Stimulated activated CD4-positive, alpha-beta T cell treated with anti-CD3 and anti-CD28 coated beads, TNF-alpha, amount 100 ng/mL, for 24 hours (primary cell): Measurements from ENCODE around the gene CD300E.
"Not testable (repeated sequence)": the region's sequence is repeated elsewhere in the genome, so short reads cannot be mapped to it uniquely, and the experiment has no call there.

Experiments used
- DNase-seq, 3 experiments: peaks; one replicate each; pipeline ENCODE4 v3.0.0-alpha.2; 2020; ENCODE audit warnings: low read depth in 3 of 3

The CD300E gene

DNA sequence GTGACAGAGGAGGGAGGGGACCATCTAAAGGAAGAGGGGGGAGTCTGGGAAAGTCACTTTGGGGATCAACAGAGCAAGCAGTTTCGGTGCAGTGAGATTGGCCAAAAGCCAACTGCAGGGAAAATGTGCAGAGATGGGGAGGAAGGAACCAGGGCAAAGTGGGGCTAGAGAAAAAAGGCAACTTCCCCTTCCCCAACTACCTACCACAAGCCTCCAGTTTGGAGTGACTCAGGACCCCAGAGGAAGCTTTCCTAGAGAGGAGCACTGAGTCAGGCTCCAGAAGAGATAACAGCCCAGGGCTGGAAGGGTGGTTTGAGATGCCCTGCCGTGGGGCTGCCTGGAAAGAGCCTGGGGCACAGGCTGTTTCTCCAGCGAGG, 24.5 kb downstream of the CD300E start:
- no peak for DNase-seq

DNA sequence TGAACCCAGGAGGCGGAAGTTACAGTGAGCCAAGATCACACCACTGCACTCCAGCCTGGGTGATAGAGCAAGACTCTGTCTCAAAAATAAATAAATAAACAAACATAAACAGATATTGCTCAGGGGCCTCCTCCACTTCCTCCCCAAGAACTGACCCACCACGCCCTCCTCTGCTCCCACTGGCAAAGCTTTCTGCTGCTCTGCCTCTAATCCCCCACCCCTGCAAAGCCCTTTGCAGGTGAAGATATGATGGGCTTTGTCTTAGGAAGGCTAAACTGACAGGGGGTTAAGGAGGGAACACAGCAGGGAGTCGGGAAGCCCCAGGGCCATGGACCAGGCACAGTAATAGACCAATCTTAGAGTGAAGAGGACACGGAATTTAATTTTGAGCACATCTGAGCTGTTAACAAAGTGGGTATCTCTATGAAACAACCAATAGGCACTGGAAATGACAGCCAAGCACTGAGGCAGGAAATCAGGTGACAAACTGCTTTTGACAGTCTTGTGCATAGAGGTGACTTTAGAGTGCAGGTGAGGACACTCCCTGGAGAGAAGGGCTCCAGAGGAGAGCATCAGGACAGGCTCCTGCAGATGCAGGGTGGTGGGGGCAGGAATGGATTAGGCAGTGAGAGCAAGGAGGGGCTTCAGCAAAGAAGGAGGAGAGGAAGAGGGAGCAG, 25.1 kb downstream of the CD300E start:
- DNase-seq: no peak

DNA sequence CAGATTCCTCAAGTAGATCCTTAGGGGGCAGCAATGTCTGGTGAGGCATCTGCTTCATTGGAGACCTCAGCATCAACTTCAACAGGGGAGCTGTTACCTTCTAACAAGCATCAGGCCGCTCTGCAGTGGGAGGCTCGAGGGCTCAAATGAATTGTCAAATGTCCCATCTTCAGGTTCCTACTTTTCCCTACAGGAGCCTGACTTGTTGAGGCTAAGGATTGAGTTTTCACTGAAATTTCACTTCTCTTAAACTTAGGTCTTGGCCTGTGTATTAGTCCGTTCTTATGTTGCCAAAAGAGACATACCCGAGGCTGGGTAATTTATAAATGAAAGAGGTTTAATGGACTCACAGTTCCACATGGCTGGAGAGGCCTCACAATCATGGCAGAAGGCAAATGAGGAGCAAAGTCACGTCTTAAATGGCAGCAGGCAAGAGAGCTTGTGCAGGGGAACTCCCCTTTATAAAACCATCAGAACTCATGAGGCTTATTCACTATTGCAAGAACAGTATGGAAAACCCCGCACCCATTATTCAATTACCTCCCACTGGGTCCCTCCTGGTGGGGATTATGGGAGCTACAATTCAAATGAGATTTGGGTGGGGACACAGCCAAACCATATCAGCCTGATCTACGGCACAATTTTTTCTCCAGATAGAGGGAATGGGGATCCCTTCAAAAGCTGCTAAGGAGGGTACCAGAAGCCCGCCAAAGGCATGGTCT, 26.3 kb downstream of the CD300E start:
- DNase-seq: no peak

DNA sequence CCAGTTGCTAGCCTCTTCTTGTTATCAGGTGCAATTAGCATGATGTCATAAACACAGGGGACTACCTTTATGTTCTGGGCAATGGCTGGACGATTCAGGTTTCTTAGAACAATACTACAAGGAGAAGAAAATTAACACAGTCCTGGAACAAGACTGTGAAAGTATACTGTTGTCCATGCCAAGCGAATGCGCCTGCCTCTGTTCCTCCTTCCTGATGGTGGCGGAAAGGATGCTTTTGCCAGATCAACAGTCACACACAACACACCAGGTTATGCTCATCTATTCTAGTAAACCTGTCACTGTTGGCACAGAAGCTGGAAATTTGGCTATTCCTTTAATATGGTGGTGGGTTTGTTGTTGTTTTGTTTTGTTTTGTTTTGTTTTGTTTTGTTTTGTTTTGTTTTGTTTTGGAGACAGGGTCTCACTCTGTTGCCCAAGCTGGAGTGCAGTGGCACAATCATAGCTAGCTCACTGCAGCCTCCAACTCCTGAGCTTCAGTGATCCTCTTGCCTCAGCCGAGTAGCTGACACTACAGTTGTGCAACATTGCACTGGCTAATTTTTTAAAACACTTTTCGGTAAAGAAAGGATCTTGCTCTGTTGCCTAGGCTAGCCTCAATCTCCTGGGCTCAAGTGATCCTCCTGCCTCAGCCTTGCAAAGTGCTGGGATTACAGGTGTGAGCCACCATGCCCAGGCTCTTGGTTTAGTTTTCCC, 28.3 kb downstream of the CD300E start:
- DNase-seq: no peak

GRCh38 chr17:74592087-74592990, 31.2 kb downstream of the CD300E start, which contains the start of gene CD300LD:
TSS of gene CD300LD (minus strand) at chr17:74592283. CDS start at chr17:74592202, 81 bp downstream.
- no peak for DNase-seq

DNA sequence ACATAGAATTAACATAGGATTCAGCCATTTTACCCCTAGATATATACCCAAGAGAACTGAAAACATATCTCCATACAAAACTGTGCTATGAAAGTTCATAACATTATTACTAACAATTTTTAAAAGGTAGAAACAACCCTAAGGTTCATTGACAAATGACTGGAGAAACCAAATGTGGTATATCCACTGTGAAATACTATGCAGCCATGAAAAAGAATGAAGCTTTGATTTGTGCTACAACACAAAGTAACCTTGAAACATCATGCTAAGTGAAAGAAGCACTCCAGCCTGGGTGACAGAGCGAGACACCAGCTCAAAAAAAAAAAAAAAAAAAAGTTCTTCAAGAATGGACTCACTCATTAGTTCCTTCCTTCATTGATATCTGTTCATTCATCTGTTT, 32.0 kb downstream of the CD300E start:
- DNase-seq: no peak

- no peak for DNase-seq
These were observed 37.8 kb downstream of the CD300E start for GRCh38 chr17:74585711-74586110.

- no peak for DNase-seq
These were observed 39.1 kb downstream of the CD300E start for GRCh38 chr17:74584292-74585060.

DNA sequence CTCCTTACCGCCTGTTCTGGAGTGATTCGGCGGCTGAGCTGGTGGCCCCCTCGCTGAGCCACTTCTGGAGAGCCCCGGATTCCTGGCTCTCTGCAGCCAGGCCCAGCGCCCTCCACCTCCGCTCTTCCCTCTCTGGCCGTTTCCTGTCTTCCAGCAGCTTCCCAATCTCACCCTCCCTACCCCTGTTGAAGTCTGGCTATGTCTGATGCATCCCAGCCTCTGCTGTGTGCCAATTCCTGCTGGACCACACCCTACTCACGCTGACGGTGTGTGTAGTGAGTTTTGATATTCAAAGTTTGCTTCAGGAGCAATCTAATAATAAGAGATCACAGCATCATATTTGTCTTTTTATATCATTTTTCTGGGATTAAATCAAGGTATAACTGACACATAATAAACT, 40.9 kb downstream of the CD300E start:
- no peak for DNase-seq

- DNase-seq: no peak
These were observed 43.6 kb downstream of the CD300E start for GRCh38 chr17:74579900-74580299.

GRCh38 chr17:74578979-74579378, 44.6 kb downstream of the CD300E start:
- DNase-seq: no peak

DNA sequence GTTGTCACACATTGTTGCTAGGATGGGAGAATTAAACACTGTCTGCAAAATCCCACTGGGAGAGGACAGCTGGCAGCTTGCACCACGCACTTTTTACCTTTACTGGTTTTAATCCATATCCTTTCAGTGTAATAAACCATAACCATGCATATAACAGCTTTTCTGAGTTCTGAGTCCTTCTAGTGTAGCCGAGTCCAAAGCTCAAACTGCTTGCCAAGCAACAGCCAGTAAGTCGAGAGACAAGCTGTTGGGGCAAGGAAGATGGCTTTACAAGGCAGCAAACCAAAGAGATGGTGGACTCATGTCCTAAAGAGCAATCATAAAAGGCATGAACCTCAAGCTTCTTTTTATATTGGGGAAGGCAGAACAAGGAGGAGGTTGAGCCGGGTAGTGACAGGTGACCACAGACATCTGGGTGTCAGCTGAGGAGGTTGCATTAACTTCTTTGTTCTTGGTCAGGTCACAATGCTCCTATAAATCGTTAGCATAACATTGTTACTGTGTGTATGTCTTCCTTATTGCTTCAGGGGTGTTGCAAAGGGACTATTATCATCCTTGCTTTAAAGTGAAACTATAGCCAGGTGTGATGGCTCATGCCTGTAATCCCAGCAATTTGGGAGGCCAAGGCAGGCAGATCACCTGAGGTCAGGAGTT, 48.9 kb downstream of the CD300E start:
- no peak for DNase-seq

GRCh38 chr17:74573635-74574034, 49.9 kb downstream of the CD300E start:
- not testable (repeated sequence) for DNase-seq

DNA sequence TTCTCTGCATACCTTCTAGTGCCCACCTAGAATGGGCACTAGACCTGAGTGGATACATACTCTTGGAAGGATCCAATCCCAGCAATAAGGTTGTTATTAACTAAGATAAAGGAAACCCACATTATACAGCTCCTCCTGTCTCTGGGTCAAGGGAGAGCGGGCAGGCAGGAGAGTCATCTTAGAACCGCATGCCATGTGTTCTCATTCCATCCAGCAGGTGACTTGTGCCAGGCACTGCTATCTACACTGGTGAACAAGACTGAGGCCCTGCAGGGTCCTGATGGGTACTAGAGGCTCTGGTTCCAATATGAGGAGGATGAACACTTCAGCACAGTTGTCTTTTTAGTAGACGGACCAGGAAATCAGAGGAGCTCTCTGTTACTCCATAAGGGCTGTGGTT, 50.4 kb downstream of the CD300E start:
- DNase-seq: no peak

DNA sequence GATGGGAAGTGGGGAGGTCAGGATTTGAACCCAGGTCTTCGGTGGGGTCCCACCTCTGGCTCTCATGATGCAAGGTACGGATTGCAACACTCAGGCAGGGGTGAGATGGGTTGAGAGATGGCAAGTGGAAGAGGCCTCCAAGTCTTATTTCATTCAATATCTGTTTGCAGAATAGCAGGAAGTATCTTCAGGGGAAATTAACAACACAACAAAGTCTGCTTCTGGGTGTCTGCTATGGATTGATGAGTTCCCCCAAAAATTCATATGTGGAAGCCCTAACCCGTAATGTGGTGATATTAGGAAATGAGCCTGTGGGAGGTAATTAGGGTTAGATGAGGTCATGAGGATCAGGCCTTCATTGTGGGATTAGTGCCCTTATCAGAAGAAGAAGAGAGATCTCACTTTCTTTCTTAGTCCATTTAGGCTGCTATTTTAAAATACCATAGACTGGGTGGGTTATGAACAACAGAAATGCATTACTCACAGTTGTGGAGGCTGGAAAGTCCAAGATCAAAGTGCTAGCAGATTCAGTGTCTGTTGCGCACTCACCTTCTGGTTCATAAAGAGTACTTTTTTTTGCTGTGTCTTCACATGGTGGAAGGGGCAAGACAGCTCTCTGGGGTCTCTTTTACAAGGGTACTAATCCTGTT, 51.8 kb downstream of the CD300E start:
- DNase-seq: no peak

- DNase-seq: peak in 1 of 3 experiments; percentile 42
These were observed 54.2 kb downstream of the CD300E start for GRCh38 chr17:74569020-74570003.

DNA sequence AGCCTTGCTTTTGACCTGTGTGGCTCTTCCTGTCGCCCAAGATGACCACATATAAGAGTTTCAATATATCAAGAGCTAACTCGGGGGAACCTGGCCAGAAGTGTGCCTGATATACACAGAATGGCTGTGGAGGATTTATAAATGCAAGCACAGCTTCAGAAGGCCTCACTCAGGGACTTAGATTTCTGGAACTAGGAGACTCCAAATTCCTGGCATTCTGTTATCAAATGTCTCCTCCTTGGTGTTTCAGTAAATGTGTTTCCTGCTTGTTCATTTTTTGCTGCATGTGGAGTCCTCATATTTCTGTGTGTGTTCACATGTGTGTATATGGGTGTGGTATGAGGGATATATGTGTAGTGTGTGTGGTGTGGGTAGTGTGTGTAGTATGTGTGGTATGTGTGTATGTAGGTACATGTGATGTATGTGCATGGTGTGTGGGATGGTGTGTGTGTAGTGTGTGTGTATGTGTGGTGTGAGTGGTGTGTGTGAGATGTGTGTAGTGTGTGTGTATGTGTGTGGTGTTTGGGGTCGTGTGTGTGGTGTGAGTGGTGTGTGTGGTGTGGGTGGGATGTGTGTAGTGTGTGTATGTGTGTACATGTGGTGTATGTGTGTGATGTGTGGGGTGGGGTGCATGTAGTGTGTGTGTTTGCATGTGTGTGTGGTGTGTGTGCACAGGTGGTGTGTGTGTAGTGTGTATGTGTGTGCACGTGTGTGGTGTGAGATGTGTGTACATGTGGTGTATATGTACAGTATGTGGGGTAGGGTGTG, 55.2 kb downstream of the CD300E start:
- DNase-seq: no peak

- DNase-seq: no peak
These were observed 56.1 kb downstream of the CD300E start, which contains the start of gene CD300H for GRCh38 chr17:74567397-74567796. TSS of gene CD300H (minus strand) at chr17:74567509.
